Smooth muscle cell (in vitro differentiated cells): ENCODE measurements around the gene DAGLA. TPM values are rescaled to one million over a fixed set of nuclear protein-coding genes. Genes with fewer than 3 reads are reported as not detected.
A peak's percentile ranks its signal among the peaks of the same experiment; 100 is the strongest.

Experiments
- DNase-seq: peaks from one replicate; lab custom pipeline; 2025; ENCODE audit not compliant: unreplicated experiment; lab: John Stamatoyannopoulos, UW
- H2AFZ ChIP-seq: fragments of 200-600 bp; sonication (generic); 2 replicates; pipeline ENCODE4 v1.6.0; 2016; ENCODE audit warnings: antibody characterized with exemption, low read depth, mild to moderate bottlenecking
- H3F3A ChIP-seq: fragments of 200-600 bp; sonication (generic); 2 replicates; pipeline ENCODE4 v1.6.0; 2017; ENCODE audit warnings: antibody characterized with exemption, low read depth
- H3K27ac ChIP-seq: fragments of 200-600 bp; sonication (generic); 2 replicates; pipeline ENCODE4 v1.5.1; 2016; ENCODE audit warnings: low read depth, mild to moderate bottlenecking
- H3K27me3 ChIP-seq: fragments of 200-600 bp; sonication (generic); 2 replicates; pipeline ENCODE4 v1.6.1; 2016; ENCODE audit warnings: low read depth, mild to moderate bottlenecking
- H3K36me3 ChIP-seq: fragments of 200-600 bp; sonication (generic); 2 replicates; pipeline ENCODE4 v1.5.1; 2016; ENCODE audit warnings: low read depth
- H3K4me1 ChIP-seq: fragments of 200-600 bp; sonication (generic); 2 replicates; pipeline ENCODE4 v1.5.1; 2016; ENCODE audit warnings: low read depth
- H3K4me2 ChIP-seq: fragments of 200-600 bp; sonication (generic); 2 replicates; pipeline ENCODE4 v1.6.0; 2016; ENCODE audit warnings: mild to moderate bottlenecking
- H3K4me3 ChIP-seq: fragments of 200-600 bp; sonication (generic); 2 replicates; pipeline ENCODE4 v1.5.1; 2016; ENCODE audit warnings: mild to moderate bottlenecking
- H3K79me2 ChIP-seq: fragments of 200-600 bp; sonication (generic); 2 replicates; pipeline ENCODE4 v1.6.0; 2016; ENCODE audit warnings: low read depth, mild to moderate bottlenecking
- H3K9ac ChIP-seq: fragments of 200-600 bp; sonication (generic); 2 replicates; pipeline ENCODE4 v1.6.0; 2016; ENCODE audit warnings: low read depth
- H3K9me3 ChIP-seq: fragments of 200-600 bp; sonication (generic); replicated peaks from 2 replicates; pipeline ENCODE4 v1.5.1; 2016; ENCODE audit warnings: low read depth
- H4K20me1 ChIP-seq: fragments of 200-600 bp; sonication (generic); 2 replicates; pipeline ENCODE4 v1.6.0; 2016; ENCODE audit warnings: low read depth
- CTCF ChIP-seq: fragments of 200-600 bp; sonication (generic); IDR thresholded peaks from 2 replicates; pipeline ENCODE4 v1.5.1; 2017; ENCODE audit warnings: borderline replicate concordance, mild to moderate bottlenecking, antibody characterized with exemption; ENCODE audit not compliant: insufficient read depth, poor library complexity, severe bottlenecking
- WGBS: methylation state at CpG from one replicate; pipeline ENCODE4 v1.1.7; 2016; ENCODE audit warnings: low lambda C conversion rate; 5-methylcytosine and 5-hydroxymethylcytosine counted together
- polyA plus RNA-seq: library from polyadenylated mRNA; unstranded; fragments of >200 nt; fragmentation: Nextera tagmentation; extraction: Ambion mirVana; gene quantifications from 2 replicates; pipeline ENCODE4 v1.2.1, GENCODE V29; 2016
- total RNA-seq: library from RNA; depleted of rRNA; stranded (reverse); fragments of >200 nt; gene quantifications from 2 replicates; pipeline ENCODE4 v1.2.3, GENCODE V29; 2014

The DAGLA gene
- 1.3 and 1.6 TPM in 2 replicates for total RNA-seq
- 2.9 and 3.9 TPM in 2 replicates for polyA plus RNA-seq

- peak within 1 kb of the TSS; percentile 88 for H3K4me2 ChIP-seq
- TF ChIP-seq CTCF = peak; percentile 99
- peak within 1 kb of the TSS; percentile 28 for H3K27ac ChIP-seq
- H3K79me2 ChIP-seq = no peaks in the 10 kb centered on the region
- peak; percentile 69 for DNase-seq
- H3K36me3 ChIP-seq = no peaks in the 10 kb centered on the region
- no peaks in the 10 kb centered on the region for H4K20me1 ChIP-seq
- peaks cover 14% of the 10 kb centered on the region for H3K4me1 ChIP-seq
- peaks cover 11% of the 10 kb centered on the region for H3F3A ChIP-seq
- H3K9me3 ChIP-seq = no peaks in the 10 kb centered on the region
- H2AFZ ChIP-seq = peak within 1 kb of the TSS; percentile 90
- 7% methylated on average over 34 of the region's 84 CpGs for WGBS
- H3K9ac ChIP-seq = peak within 1 kb of the TSS; percentile 51
- peak within 1 kb of the TSS; percentile 51 for H3K4me3 ChIP-seq
- H3K27me3 ChIP-seq = no peaks in the 10 kb centered on the region
These were observed at the start of gene DAGLA for GRCh38 chr11:61679893-61680621. TSS of gene DAGLA (plus strand) at chr11:61680391. CDS start at chr11:61720156, 39,765 bp downstream.

GRCh38 chr11:61632096-61632495 is 48.1 kb upstream of the DAGLA start:
- H3K9me3 ChIP-seq = no peaks in the 10 kb centered on the region
- H3K79me2 ChIP-seq = no peaks in the 10 kb centered on the region
- no peak overlapping the region for H2AFZ ChIP-seq
- no peaks in the 10 kb centered on the region for H3K36me3 ChIP-seq
- no peak overlapping the region for H3K4me2 ChIP-seq
- peaks cover 7% of the 10 kb centered on the region for H3K4me1 ChIP-seq
- H3K9ac ChIP-seq = no peak overlapping the region
- no peak overlapping the region for H3K27ac ChIP-seq
- no peaks in the 10 kb centered on the region for H3F3A ChIP-seq
- WGBS = 81% methylated on average over 12 of the region's 12 CpGs
- H3K4me3 ChIP-seq = no peak overlapping the region
- no peaks in the 10 kb centered on the region for H3K27me3 ChIP-seq
- no peak for DNase-seq
- no peak for TF ChIP-seq CTCF
- no peaks in the 10 kb centered on the region for H4K20me1 ChIP-seq

- Histone ChIP-seq H3K9ac (no peak overlapping the region), H3K36me3 (no peaks in the 10 kb centered on the region)
- WGBS = 94% methylated on average over 1 of the region's 1 CpG
These were observed 44.9 kb upstream of the DAGLA start for GRCh38 chr11:61635304-61635703.

More at GRCh38 chr11:61635304-61635703, 44.9 kb upstream of the DAGLA start:
- TF ChIP-seq CTCF = no peak
- H3K27me3 ChIP-seq = no peaks in the 10 kb centered on the region
- H2AFZ ChIP-seq = no peak overlapping the region
- no peak overlapping the region for H3K27ac ChIP-seq
- peaks cover 7% of the 10 kb centered on the region for H3K4me1 ChIP-seq
- H3F3A ChIP-seq = no peaks in the 10 kb centered on the region
- no peaks in the 10 kb centered on the region for H4K20me1 ChIP-seq
- no peak for DNase-seq
- H3K79me2 ChIP-seq = no peaks in the 10 kb centered on the region
- no peak overlapping the region for H3K4me2 ChIP-seq
- no peak overlapping the region for H3K4me3 ChIP-seq
- no peaks in the 10 kb centered on the region for H3K9me3 ChIP-seq
